HG02610 (cell line): ENCODE data around the gene RIMS4.
"Not testable (repeated sequence)": the region's sequence is repeated elsewhere in the genome, so short reads cannot be mapped to it uniquely, and the experiment has no call there.

Experiments used
- ATAC-seq: cut with Tn5 transposase; IDR thresholded peaks from one replicate; pipeline ENCODE4 v1.9.1; 2021; ENCODE audit warnings: mild to moderate bottlenecking, moderate library complexity; ENCODE audit not compliant: unreplicated experiment

Gene RIMS4

DNA sequence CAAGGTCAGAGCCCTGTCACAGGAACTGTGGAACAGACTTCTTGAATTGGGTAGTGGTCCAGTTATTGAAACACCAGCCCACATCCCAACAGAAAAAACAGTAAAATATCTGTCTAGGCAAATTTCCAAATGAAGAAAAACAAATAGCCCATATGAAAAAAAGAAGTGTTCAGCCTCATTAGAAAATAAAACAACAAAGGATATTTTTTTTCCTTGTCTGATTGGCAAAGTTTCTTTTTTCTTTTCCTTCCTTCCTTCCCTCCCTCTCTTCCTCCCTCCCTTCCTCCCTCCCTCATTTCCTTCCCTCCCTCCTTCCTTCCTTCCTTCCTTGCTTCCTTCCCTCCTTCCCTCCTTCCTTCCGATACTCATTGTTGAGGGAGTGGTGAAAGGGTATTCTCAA is 20.6 kb upstream of the RIMS4 start:
- no peak for ATAC-seq

DNA sequence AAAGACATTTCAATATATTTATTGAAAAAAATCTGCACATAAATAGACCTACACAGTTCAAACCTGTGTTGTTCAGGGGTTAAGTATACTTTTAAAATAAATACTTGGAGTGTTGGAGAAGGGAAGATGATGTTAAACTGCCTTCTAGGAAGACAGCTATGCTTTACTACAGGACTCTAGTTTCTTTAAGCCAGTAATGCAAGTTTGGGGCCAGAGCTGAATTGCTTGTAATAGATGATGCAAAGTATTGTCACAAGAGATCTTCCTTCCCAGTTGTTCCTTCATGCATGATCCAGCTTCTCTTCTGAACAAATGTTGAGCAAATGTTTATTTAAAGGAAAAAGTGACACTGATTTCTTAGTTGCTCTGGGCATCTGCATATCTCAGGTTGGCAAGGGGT is 20.2 kb upstream of the RIMS4 start:
- ATAC-seq = no peak

DNA sequence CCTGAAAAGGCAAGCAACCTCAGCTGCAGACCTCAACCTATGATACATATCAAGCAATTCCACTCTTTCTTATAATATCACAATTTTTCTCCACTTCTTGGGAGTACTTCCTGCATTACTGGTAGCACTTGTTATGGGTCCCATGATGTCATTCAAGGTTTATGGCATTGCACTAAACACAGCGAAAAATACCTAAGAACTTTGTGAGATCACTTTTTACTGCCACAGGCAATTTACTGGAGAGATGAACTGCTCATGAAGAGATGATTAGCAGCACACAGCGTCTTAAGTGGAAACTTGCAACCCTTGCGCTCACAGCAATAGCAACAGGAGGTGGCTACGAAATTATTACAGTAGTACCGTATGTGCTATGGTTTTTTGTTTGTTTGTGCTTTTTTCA is 19.3 kb upstream of the RIMS4 start:
- ATAC-seq = no peak

GRCh38 chr20:44828640-44829039 is 18.3 kb upstream of the RIMS4 start:
- no peak for ATAC-seq

- ATAC-seq = no peak
Measured at GRCh38 chr20:44827401-44827800, 17.1 kb upstream of the RIMS4 start.

- ATAC-seq = not testable (repeated sequence)
Measured at GRCh38 chr20:44821576-44821975, 11.2 kb upstream of the RIMS4 start.

DNA sequence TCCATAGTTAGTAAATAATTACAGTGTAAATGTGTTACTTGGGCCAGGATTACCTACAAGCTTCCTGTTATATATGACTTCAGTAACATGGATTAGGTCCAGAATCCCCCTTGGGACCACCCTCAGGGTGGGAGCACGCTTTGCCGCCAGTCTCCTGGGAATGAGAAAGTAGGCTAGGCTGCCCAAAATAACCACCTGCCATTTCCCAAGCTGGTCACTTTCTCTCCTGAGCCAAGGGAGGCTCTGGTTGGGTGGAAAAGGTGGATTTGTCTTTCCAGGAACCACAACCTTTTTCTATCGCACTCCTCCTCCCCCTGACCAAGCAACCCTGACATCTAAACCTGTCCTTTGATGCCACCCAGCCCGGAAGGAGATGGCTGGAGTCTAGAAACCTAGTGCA is 9.6 kb upstream of the RIMS4 start:
- no peak for ATAC-seq

- no peak for ATAC-seq
Measured at GRCh38 chr20:44817143-44817910, 7.0 kb upstream of the RIMS4 start.

- no peak for ATAC-seq
Measured at GRCh38 chr20:44814937-44815336, 4.6 kb upstream of the RIMS4 start.

- ATAC-seq = no peak
Measured at GRCh38 chr20:44811150-44811685, 872 bp upstream of the RIMS4 start.

- ATAC-seq = no peak
Measured at GRCh38 chr20:44810061-44810390, 320 bp downstream of the RIMS4 start.

DNA sequence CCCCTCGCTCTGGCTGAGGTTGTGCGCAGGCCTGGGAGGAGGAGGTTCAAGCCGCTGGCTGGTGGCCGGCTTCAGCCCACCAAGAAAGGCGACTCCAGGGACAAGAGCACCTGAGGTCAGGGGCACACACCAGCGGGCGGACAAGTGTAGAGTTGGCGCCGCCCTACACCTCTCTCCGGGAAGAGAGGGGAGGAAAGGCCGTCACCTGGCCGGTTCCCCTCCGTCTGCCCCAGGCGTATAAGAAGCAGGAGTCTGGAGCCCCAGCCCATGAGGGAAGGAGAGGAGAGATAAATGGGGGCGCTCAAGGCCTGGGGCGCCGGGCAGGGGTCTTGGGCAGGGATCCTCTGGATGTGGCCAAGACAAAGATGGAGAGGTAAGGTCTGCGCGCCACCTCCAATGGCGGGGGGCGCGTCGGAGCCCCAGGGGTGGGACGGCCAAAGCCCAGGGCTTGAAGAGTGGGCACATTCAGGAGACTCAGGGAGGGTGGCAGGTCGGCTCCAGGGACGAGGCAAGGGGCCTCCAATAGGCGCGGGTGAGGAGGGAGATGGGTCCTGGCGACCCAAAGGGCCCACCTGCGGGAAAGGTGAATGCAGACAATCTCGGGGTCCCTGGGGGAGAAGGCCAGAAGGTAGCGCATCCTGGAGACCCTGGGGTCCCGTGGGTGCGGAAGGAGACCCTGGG is 826 bp downstream of the RIMS4 start:
- ATAC-seq = no peak

DNA sequence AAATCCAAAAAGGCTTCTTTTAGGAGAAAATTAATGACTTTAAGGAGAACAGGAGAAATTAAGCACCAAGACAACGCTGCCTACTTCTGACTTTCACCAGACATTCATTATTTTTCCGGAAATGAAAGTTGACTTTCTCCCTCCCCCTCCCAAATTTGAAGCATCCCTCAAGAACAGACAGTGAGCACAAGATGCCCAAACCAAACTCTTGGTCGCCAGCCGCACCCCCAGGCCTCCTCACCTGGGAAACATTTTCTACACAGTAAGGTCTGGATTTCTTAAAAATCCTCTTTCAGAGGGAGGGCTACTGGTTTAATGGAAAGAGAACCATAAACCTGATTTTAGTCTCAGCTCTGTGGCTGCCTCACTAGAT is 2.7 kb downstream of the RIMS4 start:
- ATAC-seq = no peak

DNA sequence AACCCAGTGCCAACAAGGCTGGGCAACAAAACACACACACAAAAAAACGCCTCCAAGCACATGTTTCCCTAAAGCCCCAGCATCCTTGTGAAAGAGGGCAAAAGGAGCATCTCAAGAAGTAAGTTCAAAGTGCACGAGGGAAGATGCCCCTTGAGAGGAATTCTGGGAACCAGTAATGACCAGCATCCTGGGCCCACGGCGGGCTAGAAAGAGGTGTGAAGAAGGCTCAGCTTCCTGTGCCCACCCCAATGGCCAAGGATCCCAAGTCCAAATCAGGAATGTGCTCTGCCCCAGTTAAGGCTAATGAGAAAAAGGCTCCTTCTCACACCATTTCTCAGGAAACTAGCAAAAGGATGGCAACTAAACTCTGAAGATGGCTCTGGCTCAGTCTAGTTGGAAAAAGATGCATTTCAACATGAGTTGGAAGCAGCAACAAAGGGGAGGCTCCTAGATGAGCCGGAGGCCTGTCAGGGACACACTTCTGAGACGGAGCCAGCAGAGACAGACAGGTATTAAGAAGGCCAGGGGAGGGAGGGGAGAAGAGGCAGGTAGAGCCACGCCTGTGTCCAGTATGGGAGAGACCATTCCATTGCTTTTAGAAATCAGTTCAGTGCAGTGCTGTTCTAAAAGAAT is 3.2 kb downstream of the RIMS4 start:
- no peak for ATAC-seq

- no peak for ATAC-seq
Measured at GRCh38 chr20:44805979-44806620, 4.2 kb downstream of the RIMS4 start.

DNA sequence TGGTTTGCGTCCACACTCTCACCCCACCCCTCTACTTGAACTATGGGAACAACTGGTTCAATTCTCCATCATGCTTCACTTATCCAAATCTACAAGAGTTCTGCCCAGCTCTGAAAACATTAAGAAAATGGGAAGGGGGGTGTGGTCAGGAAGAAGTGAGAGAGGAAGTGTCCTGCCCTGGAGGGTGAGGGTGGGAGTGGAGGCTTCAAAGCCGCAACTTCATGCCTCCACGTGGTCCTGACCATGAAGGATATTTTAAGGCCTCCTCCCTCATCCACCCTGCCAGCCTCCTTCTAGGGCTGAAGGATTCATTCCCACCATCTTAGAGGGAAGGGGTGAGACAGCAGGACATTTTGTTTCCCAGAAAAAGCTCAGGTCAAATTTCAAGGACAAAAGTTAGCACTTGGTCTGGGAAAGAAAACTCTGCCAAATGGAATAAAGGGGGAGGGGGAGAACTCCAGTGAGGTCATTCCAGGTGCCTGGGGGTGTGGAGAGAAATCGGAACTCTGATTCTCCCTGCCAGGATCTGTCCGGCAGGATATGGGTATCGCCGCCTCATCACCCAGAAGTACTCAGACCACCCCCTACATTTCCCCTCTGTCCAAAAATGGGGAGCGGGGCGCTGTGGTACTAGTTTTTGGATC is 4.9 kb downstream of the RIMS4 start:
- ATAC-seq = no peak

GRCh38 chr20:44803383-44803941 is 6.9 kb downstream of the RIMS4 start:
- no peak for ATAC-seq

DNA sequence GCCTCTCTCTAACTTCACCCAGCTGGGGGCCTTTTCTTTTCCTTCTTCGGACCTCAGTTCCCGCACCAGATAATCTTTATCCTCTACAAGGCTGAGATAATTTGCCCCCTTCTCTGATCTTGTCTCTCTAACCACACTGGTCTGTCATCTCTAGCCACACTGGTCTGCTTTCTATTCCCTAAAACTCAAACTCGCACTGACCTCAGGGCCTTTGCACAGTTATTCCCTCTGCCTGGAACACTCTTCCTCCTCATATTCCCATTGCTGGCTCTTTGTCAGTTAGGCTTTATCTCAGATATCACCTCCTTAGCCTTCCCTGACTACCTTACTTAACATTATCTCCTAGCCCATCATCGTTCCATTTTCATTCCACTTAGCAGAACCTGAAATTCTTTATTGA is 7.6 kb downstream of the RIMS4 start:
- ATAC-seq = no peak

DNA sequence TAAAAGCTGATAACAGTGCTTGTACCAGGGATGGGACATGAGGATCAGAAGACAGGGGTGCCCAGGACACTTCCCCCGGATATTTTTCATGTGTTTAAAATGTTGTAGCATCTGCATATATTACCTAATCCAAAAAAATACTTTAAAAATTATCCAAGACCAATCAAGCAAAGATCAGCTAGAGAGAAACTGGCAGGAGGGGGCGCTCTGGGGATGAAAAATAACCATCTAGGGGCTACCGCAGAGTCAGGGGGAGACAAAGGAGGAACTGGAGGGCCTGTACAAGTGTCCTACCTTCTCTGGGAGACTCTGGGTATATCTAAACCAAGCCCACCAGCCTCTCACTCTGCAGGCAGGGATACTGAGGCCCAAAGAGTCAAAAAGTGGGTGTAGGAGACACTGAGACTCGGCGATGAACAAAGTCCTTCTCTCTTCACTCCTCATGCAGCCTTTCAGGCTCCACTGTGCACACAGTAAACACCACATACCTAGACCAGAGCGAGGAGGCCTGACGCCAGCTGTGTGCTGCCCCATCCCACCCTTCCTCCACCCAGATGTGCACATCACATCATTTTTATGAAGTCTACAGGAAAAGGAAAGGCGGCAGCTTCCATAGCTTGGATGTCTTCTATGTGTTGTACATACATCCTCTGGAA is 9.8 kb downstream of the RIMS4 start:
- no peak for ATAC-seq

GRCh38 chr20:44799691-44800090 is 10.7 kb downstream of the RIMS4 start:
- ATAC-seq = no peak
